SJSA1 (cell line): ENCODE data around the gene SLC22A15. TPM values are rescaled to one million over a fixed set of nuclear protein-coding genes. Genes with fewer than 3 reads are reported as not detected.
"Not testable (repeated sequence)": the region's sequence is repeated elsewhere in the genome, so short reads cannot be mapped to it uniquely, and the experiment has no call there.

Experiments used
- DNase-seq, 2 experiments: peaks; one replicate each; pipeline ENCODE4 v3.0.0-alpha.2; 2015 to 2020; ENCODE audit warnings: low spot score in 2 of 2, low read depth in 1 of 2
- H3K27ac ChIP-seq: fragments of 250-450 bp; sonication (Bioruptor Pico); 2 replicates; pipeline ENCODE4 v1.5.1; 2020; ENCODE audit warnings: mild to moderate bottlenecking, moderate library complexity
- H3K27me3 ChIP-seq: fragments of 250-450 bp; sonication (Bioruptor Pico); replicated peaks from 2 replicates; pipeline ENCODE4 v1.5.1; 2020; ENCODE audit warnings: mild to moderate bottlenecking, moderate library complexity
- H3K36me3 ChIP-seq: fragments of 250-450 bp; sonication (Bioruptor Pico); 2 replicates; pipeline ENCODE4 v1.5.1; 2020; ENCODE audit warnings: mild to moderate bottlenecking
- H3K4me1 ChIP-seq: fragments of 250-450 bp; sonication (Bioruptor Pico); replicated peaks from 2 replicates; pipeline ENCODE4 v1.6.1; 2021; ENCODE audit warnings: mild to moderate bottlenecking
- H3K4me3 ChIP-seq: fragments of 250-450 bp; sonication (Bioruptor Pico); 2 replicates; pipeline ENCODE4 v1.5.1; 2020; ENCODE audit warnings: mild to moderate bottlenecking
- H3K9me3 ChIP-seq: fragments of 250-450 bp; sonication (Bioruptor Pico); replicated peaks from 2 replicates; pipeline ENCODE4 v1.5.1; 2020; ENCODE audit warnings: mild to moderate bottlenecking
- total RNA-seq: library from RNA; depleted of rRNA; stranded (reverse); fragments of >200 nt; shearing (Covaris generic); gene quantifications from 2 replicates; pipeline ENCODE4 v1.2.3, GENCODE V29; 2014

Gene SLC22A15
- total RNA-seq, 1 experiment from 2014 or later = 4.7 TPM

GRCh38 chr1:115991909-115992308 lies 15.6 kb downstream of the SLC22A15 start:
- Histone ChIP-seq H3K4me3 (no peak overlapping the region), H3K27ac (no peak overlapping the region), H3K4me1 (no peaks in the 10 kb centered on the region), H3K9me3 (no peaks in the 10 kb centered on the region; the same call in 1 of the 2 replicates), H3K36me3 (peaks cover 3% of the 10 kb centered on the region; the same call in 1 of the 2 replicates), H3K27me3 (no peaks in the 10 kb centered on the region)
- no peak for DNase-seq

- H3K9me3 ChIP-seq, DNase-seq: not testable (repeated sequence)
Measured at GRCh38 chr1:115997921-115998320, 21.6 kb downstream of the SLC22A15 start.

GRCh38 chr1:116001739-116002487 lies 25.6 kb downstream of the SLC22A15 start:
- no peak for DNase-seq
- Histone ChIP-seq H3K27me3 (no peaks in the 10 kb centered on the region), H3K36me3 (0 out of 2 replicates have a peak, but pooled peaks cover 3% of the 10 kb centered on the region)

More at GRCh38 chr1:115997921-115998320, 21.6 kb downstream of the SLC22A15 start:
- not testable (repeated sequence) for H3K4me3 ChIP-seq, H3K27me3 ChIP-seq, H3K36me3 ChIP-seq, H3K4me1 ChIP-seq, H3K27ac ChIP-seq

GRCh38 chr1:116002781-116003420 lies 26.6 kb downstream of the SLC22A15 start:
- Histone ChIP-seq H3K4me3 (no peak overlapping the region), H3K36me3 (0 out of 2 replicates have a peak, but pooled peaks cover 3% of the 10 kb centered on the region), H3K27me3 (no peaks in the 10 kb centered on the region)

More at GRCh38 chr1:116001739-116002487, 25.6 kb downstream of the SLC22A15 start:
- H3K4me3 ChIP-seq = no peak overlapping the region
- no peaks in the 10 kb centered on the region; the same call in 1 of the 2 replicates for H3K9me3 ChIP-seq
- H3K27ac ChIP-seq = no peak overlapping the region
- no peaks in the 10 kb centered on the region for H3K4me1 ChIP-seq

GRCh38 chr1:116003823-116004222 lies 27.5 kb downstream of the SLC22A15 start:
- no peaks in the 10 kb centered on the region for H3K27me3 ChIP-seq
- no peak for DNase-seq
- 0 out of 2 replicates have a peak, but pooled peaks cover 3% of the 10 kb centered on the region for H3K36me3 ChIP-seq
- no peaks in the 10 kb centered on the region for H3K4me1 ChIP-seq
- no peaks in the 10 kb centered on the region for H3K9me3 ChIP-seq
- H3K4me3 ChIP-seq = no peak overlapping the region
- no peak overlapping the region for H3K27ac ChIP-seq

More at GRCh38 chr1:116002781-116003420, 26.6 kb downstream of the SLC22A15 start:
- DNase-seq = no peak
- Histone ChIP-seq H3K27ac (no peak overlapping the region), H3K9me3 (no peaks in the 10 kb centered on the region), H3K4me1 (no peaks in the 10 kb centered on the region)

- Histone ChIP-seq H3K9me3 (no peaks in the 10 kb centered on the region), H3K4me3 (no peak overlapping the region), H3K36me3 (0 out of 2 replicates have a peak, but pooled peaks cover 3% of the 10 kb centered on the region), H3K4me1 (no peaks in the 10 kb centered on the region), H3K27me3 (no peaks in the 10 kb centered on the region), H3K27ac (no peak overlapping the region)
- DNase-seq = no peak
Measured at GRCh38 chr1:116006486-116006964, 30.2 kb downstream of the SLC22A15 start.

GRCh38 chr1:116008656-116009390 lies 32.5 kb downstream of the SLC22A15 start:
- no peaks in the 10 kb centered on the region for H3K9me3 ChIP-seq

GRCh38 chr1:116012716-116013115 lies 36.4 kb downstream of the SLC22A15 start:
- no peaks in the 10 kb centered on the region for H3K9me3 ChIP-seq
- no peak overlapping the region for H3K4me3 ChIP-seq
- no peak overlapping the region for H3K27ac ChIP-seq
- no peaks in the 10 kb centered on the region for H3K27me3 ChIP-seq
- no peaks in the 10 kb centered on the region for H3K36me3 ChIP-seq
- H3K4me1 ChIP-seq = no peaks in the 10 kb centered on the region
- no peak for DNase-seq

More at GRCh38 chr1:116008656-116009390, 32.5 kb downstream of the SLC22A15 start:
- no peak overlapping the region for H3K27ac ChIP-seq
- no peak overlapping the region for H3K4me3 ChIP-seq
- H3K4me1 ChIP-seq = no peaks in the 10 kb centered on the region
- no peak for DNase-seq
- no peaks in the 10 kb centered on the region for H3K27me3 ChIP-seq
- 0 out of 2 replicates have a peak, but pooled peaks cover 3% of the 10 kb centered on the region for H3K36me3 ChIP-seq

- Histone ChIP-seq H3K27me3 (no peaks in the 10 kb centered on the region), H3K4me1 (no peaks in the 10 kb centered on the region), H3K36me3 (no peaks in the 10 kb centered on the region), H3K9me3 (no peaks in the 10 kb centered on the region), H3K27ac (no peak overlapping the region), H3K4me3 (no peak overlapping the region)
- no peak for DNase-seq
Measured at GRCh38 chr1:116015679-116016078, 39.4 kb downstream of the SLC22A15 start.

- no peak for DNase-seq
- H3K27me3 ChIP-seq = no peaks in the 10 kb centered on the region
- no peaks in the 10 kb centered on the region for H3K9me3 ChIP-seq
- no peak overlapping the region for H3K27ac ChIP-seq
- H3K4me1 ChIP-seq = no peaks in the 10 kb centered on the region
- H3K36me3 ChIP-seq = no peaks in the 10 kb centered on the region
- no peak overlapping the region for H3K4me3 ChIP-seq
Measured at GRCh38 chr1:116018007-116018406, 41.7 kb downstream of the SLC22A15 start.

GRCh38 chr1:116019653-116020253 lies 43.4 kb downstream of the SLC22A15 start:
- Histone ChIP-seq H3K4me1 (no peaks in the 10 kb centered on the region), H3K4me3 (no peak overlapping the region), H3K36me3 (no peaks in the 10 kb centered on the region), H3K27ac (no peak overlapping the region), H3K27me3 (no peaks in the 10 kb centered on the region), H3K9me3 (no peaks in the 10 kb centered on the region)
- no peak for DNase-seq

- H3K4me1 ChIP-seq = no peaks in the 10 kb centered on the region
- H3K4me3 ChIP-seq = no peak overlapping the region
- H3K36me3 ChIP-seq = no peaks in the 10 kb centered on the region
- H3K9me3 ChIP-seq = no peaks in the 10 kb centered on the region
- H3K27ac ChIP-seq = no peak overlapping the region
- H3K27me3 ChIP-seq = no peaks in the 10 kb centered on the region
- DNase-seq = peak; percentile 27 to 59
Measured at GRCh38 chr1:116020668-116021272, 44.5 kb downstream of the SLC22A15 start.

- Histone ChIP-seq H3K27me3 (no peaks in the 10 kb centered on the region), H3K4me1 (no peaks in the 10 kb centered on the region)
Measured at GRCh38 chr1:116024626-116025025, 48.3 kb downstream of the SLC22A15 start.

More at GRCh38 chr1:116024626-116025025, 48.3 kb downstream of the SLC22A15 start:
- DNase-seq = no peak
- no peak overlapping the region for H3K4me3 ChIP-seq
- no peak overlapping the region for H3K27ac ChIP-seq
- no peaks in the 10 kb centered on the region for H3K36me3 ChIP-seq
- H3K9me3 ChIP-seq = no peaks in the 10 kb centered on the region
